ENCODE measurements around the gene ACTN3. TPM values are rescaled to one million over a fixed set of nuclear protein-coding genes. Genes with fewer than 3 reads are reported as not detected.

ACTN3 gene
- total RNA-seq, 2 experiments from 2014 or later = 0.27 TPM; not detected in 1

- no peaks in the 10 kb centered on the region for H3K9me2 ChIP-seq (ENCODE audit: insufficient read depth, low read length)
- no peak overlapping the region for H3K4me3 ChIP-seq (ENCODE audit: low read depth, low read length, poor library complexity, severe bottlenecking)
- H2AFZ ChIP-seq (ENCODE audit: low read length) = no peak overlapping the region
- no TSS peak for BruUV-seq (replicated peaks)
- H3K27ac ChIP-seq (ENCODE audit: low read depth, low read length, poor library complexity, severe bottlenecking) = no peak overlapping the region
- intact Hi-C loops (cut with micrococcal nuclease; ENCODE audit: unreplicated experiment) = no loop called here
- DNase-seq (ENCODE audit: low spot score) = no peak
- POLR2A ChIA-PET = no interaction called here
- no peak overlapping the region for H3K4me2 ChIP-seq (ENCODE audit: low read length)
- H3K36me3 ChIP-seq (ENCODE audit: insufficient read depth, low read length) = peaks cover under 1% of the 10 kb centered on the region; the same call in 1 of the 2 replicates
- no peaks in the 10 kb centered on the region for H4K20me1 ChIP-seq (ENCODE audit: insufficient read depth, low read length)
- no peak for TF ChIP-seq EZH2phosphoT487 (IDR thresholded peaks at IDR 0.05; ENCODE audit: borderline replicate concordance, low read depth, low read length)
- TF ChIP-seq CTCF (conservative IDR thresholded peaks at IDR 0.05; ENCODE audit: low read length) = no peak
- CTCF ChIA-PET (ENCODE audit: unreplicated experiment) = no interaction called here
- H3K9me3 ChIP-seq (ENCODE audit: low read length) = no peaks in the 10 kb centered on the region
- H3K4me1 ChIP-seq (ENCODE audit: insufficient read depth, low read length, poor library complexity, severe bottlenecking) = peaks cover 33% of the 10 kb centered on the region
- H3K79me2 ChIP-seq (ENCODE audit: insufficient read depth, low read depth, low read length) = peaks cover 9% of the 10 kb centered on the region; the same call in 1 of the 2 replicates
These were observed 933 bp downstream of the ACTN3 start for GRCh38 chr11:66547662-66548009.

- Histone ChIP-seq H3K9me3 (ENCODE audit: low read length) (no peaks in the 10 kb centered on the region), H3K79me2 (ENCODE audit: insufficient read depth, low read depth, low read length) (peaks cover 9% of the 10 kb centered on the region; the same call in 1 of the 2 replicates), H3K27ac (ENCODE audit: low read depth, low read length, poor library complexity, severe bottlenecking) (no peak overlapping the region), H2AFZ (ENCODE audit: low read length) (no peak overlapping the region), H3K9me2 (ENCODE audit: insufficient read depth, low read length) (no peaks in the 10 kb centered on the region), H3K4me2 (ENCODE audit: low read length) (no peak overlapping the region), H3K4me3 (ENCODE audit: low read depth, low read length, poor library complexity, severe bottlenecking) (no peak overlapping the region), H4K20me1 (ENCODE audit: insufficient read depth, low read length) (no peaks in the 10 kb centered on the region), H3K36me3 (ENCODE audit: insufficient read depth, low read length) (no peaks in the 10 kb centered on the region), H3K4me1 (ENCODE audit: insufficient read depth, low read length, poor library complexity, severe bottlenecking) (peaks cover 33% of the 10 kb centered on the region)
- DNase-seq (ENCODE audit: low spot score) = no peak
- BruUV-seq (replicated peaks) = no TSS peak
- CTCF ChIA-PET (ENCODE audit: unreplicated experiment) = no interaction called here
- POLR2A ChIA-PET = no interaction called here
- intact Hi-C loops (cut with micrococcal nuclease; ENCODE audit: unreplicated experiment) = no loop called here
- TF ChIP-seq CTCF (conservative IDR thresholded peaks at IDR 0.05; ENCODE audit: low read length) (no peak), EZH2phosphoT487 (IDR thresholded peaks at IDR 0.05; ENCODE audit: borderline replicate concordance, low read depth, low read length) (no peak)
These were observed 1.3 kb downstream of the ACTN3 start for GRCh38 chr11:66548041-66548440.

- Histone ChIP-seq H3K9me2 (ENCODE audit: insufficient read depth, low read length) (no peaks in the 10 kb centered on the region), H3K27ac (ENCODE audit: low read depth, low read length, poor library complexity, severe bottlenecking) (no peak overlapping the region), H3K9me3 (ENCODE audit: low read length) (no peaks in the 10 kb centered on the region), H3K4me1 (ENCODE audit: insufficient read depth, low read length, poor library complexity, severe bottlenecking) (peaks cover 24% of the 10 kb centered on the region), H3K4me2 (ENCODE audit: low read length) (no peak overlapping the region), H2AFZ (ENCODE audit: low read length) (no peak overlapping the region), H3K79me2 (ENCODE audit: insufficient read depth, low read depth, low read length) (peaks cover 9% of the 10 kb centered on the region; the same call in 1 of the 2 replicates), H3K4me3 (ENCODE audit: low read depth, low read length, poor library complexity, severe bottlenecking) (no peak overlapping the region), H4K20me1 (ENCODE audit: insufficient read depth, low read length) (no peaks in the 10 kb centered on the region), H3K36me3 (ENCODE audit: insufficient read depth, low read length) (no peaks in the 10 kb centered on the region)
- ChIA-PET POLR2A (no interaction called here), CTCF (ENCODE audit: unreplicated experiment) (no interaction called here)
- DNase-seq (ENCODE audit: low spot score) = no peak
- no TSS peak for BruUV-seq (replicated peaks)
- intact Hi-C loops (cut with micrococcal nuclease; ENCODE audit: unreplicated experiment) = no loop called here
- TF ChIP-seq CTCF (conservative IDR thresholded peaks at IDR 0.05; ENCODE audit: low read length) = no peak
- TF ChIP-seq EZH2phosphoT487 (IDR thresholded peaks at IDR 0.05; ENCODE audit: borderline replicate concordance, low read depth, low read length) = no peak
These were observed 2.3 kb downstream of the ACTN3 start for GRCh38 chr11:66548774-66549630.
